Tibial artery (tissue), 4 donors: ENCODE measurements around the gene ARHGEF2.

Experiments
- DNase-seq, 2 donors: peaks; one replicate each; pipeline ENCODE4 v3.0.0-alpha.2; 2019
- H3K27ac ChIP-seq, 2 donors: fragments of 200-600 bp; sonication (generic) in 1 of 2; 1 replicate in 1 of 2; 2 replicates in 1 of 2; pipeline ENCODE4 v1.5.1; 2018 to 2019; ENCODE audit warnings: mild to moderate bottlenecking in 1 of 2
- H3K27me3 ChIP-seq, 2 donors: fragments of 200-600 bp; sonication (generic) in 1 of 2; one replicate each; pipeline versions ENCODE4 v1.5.1 to v1.6.0; 2016 to 2019
- H3K36me3 ChIP-seq, 3 donors: fragments of 200-600 bp; sonication (generic) in 2 of 3; one replicate each; pipeline ENCODE4 v1.5.1; 2016 to 2019; ENCODE audit warnings: mild to moderate bottlenecking in 2 of 3
- H3K4me1 ChIP-seq, 4 donors: fragments of 200-600 bp; sonication (generic) in 2 of 4; 1 replicate in 3 of 4; 2 replicates in 1 of 4; pipeline ENCODE4 v1.5.1; 2016 to 2019
- H3K4me3 ChIP-seq, 2 donors: fragments of 200-600 bp; sonication (generic) in 1 of 2; 1 replicate in 1 of 2; 2 replicates in 1 of 2; pipeline ENCODE4 v1.5.1; 2018 to 2019; ENCODE audit warnings: mild to moderate bottlenecking in 2 of 2
- H3K9me3 ChIP-seq, 3 donors: fragments of 200-600 bp; sonication (generic) in 1 of 3; one replicate each; pipeline ENCODE4 v1.5.1; 2016 to 2019
- CTCF ChIP-seq, 2 experiments: fragments of 200-600 bp in 1 of 2; fragments of 450-650 bp in 1 of 2; IDR thresholded peaks; one replicate each; pipeline ENCODE4 v1.5.1; 2017 to 2019; ENCODE audit warnings: antibody characterized with exemption in 2 of 2, mild to moderate bottlenecking in 1 of 2, moderate library complexity in 1 of 2
- intact Hi-C: fragments of 100-400 bp; cut with DNase I; formaldehyde crosslinking; loops from one replicate; pipeline ENCODE4 v1.15.0; 2023; ENCODE audit warnings: low total_unique reads

Gene ARHGEF2

GRCh38 chr1:155964193-155964592, 14.2 kb downstream of the ARHGEF2 start:
- no peak overlapping the region for H3K4me3 ChIP-seq
- H3K9me3 ChIP-seq = no peaks in the 10 kb centered on the region
- no peak overlapping the region for H3K27ac ChIP-seq
- intact Hi-C loops = no loop called here
- peaks cover 61 to 97% (median 91%) of the 10 kb centered on the region in 3 donors for H3K36me3 ChIP-seq
- TF ChIP-seq CTCF (IDR thresholded peaks at IDR 0.05) = no peak
- DNase-seq = no peak
- no peaks in the 10 kb centered on the region for H3K27me3 ChIP-seq
- peaks cover 0 to 72% (median 47%) of the 10 kb centered on the region in 4 donors for H3K4me1 ChIP-seq

- peaks cover 0 to 57% (median 32%) of the 10 kb centered on the region in 4 donors for H3K4me1 ChIP-seq
- no peak for TF ChIP-seq CTCF (IDR thresholded peaks at IDR 0.05)
Observed at GRCh38 chr1:155962599-155963211, 15.6 kb downstream of the ARHGEF2 start.

GRCh38 chr1:155961937-155962336, 16.4 kb downstream of the ARHGEF2 start:
- Histone ChIP-seq H3K27me3 (no peaks in the 10 kb centered on the region), H3K4me3 (no peak overlapping the region), H3K9me3 (no peaks in the 10 kb centered on the region), H3K4me1 (peaks cover 0 to 49% (median 25%) of the 10 kb centered on the region in 4 donors), H3K27ac (peak overlapping the region; percentile 83 to 91), H3K36me3 (peaks cover 72 to 99% (median 96%) of the 10 kb centered on the region in 3 donors)
- intact Hi-C loops = no loop called here
- DNase-seq = peak; percentile 86 to 97
- peak; percentile 49 to 56 for TF ChIP-seq CTCF (IDR thresholded peaks at IDR 0.05)

More at GRCh38 chr1:155962599-155963211, 15.6 kb downstream of the ARHGEF2 start:
- no peak overlapping the region for H3K4me3 ChIP-seq
- DNase-seq = peak; percentile 67 to 82
- intact Hi-C loops = no loop called here
- H3K27me3 ChIP-seq = no peaks in the 10 kb centered on the region
- H3K36me3 ChIP-seq = peaks cover 68 to 99% (median 96%) of the 10 kb centered on the region in 3 donors
- peak overlapping the region; percentile 83 to 91 for H3K27ac ChIP-seq
- no peaks in the 10 kb centered on the region for H3K9me3 ChIP-seq

GRCh38 chr1:155960081-155960745, 18.1 kb downstream of the ARHGEF2 start:
- Histone ChIP-seq H3K36me3 (peaks cover 72 to 99% (median 96%) of the 10 kb centered on the region in 3 donors), H3K9me3 (no peaks in the 10 kb centered on the region), H3K27ac (peak overlapping the region; percentile 83 to 91), H3K4me3 (no peak overlapping the region), H3K27me3 (no peaks in the 10 kb centered on the region), H3K4me1 (peaks cover 0 to 41% (median 23%) of the 10 kb centered on the region in 4 donors)
- TF ChIP-seq CTCF (IDR thresholded peaks at IDR 0.05) = no peak
- intact Hi-C loops = no loop called here
- no peak for DNase-seq

- H3K27ac ChIP-seq = no peak overlapping the region
- H3K36me3 ChIP-seq = peaks cover 80 to 100% (median 98%) of the 10 kb centered on the region in 3 donors
- DNase-seq = no peak
- no peak for TF ChIP-seq CTCF (IDR thresholded peaks at IDR 0.05)
- peaks cover 0 to 31% (median 16%) of the 10 kb centered on the region in 4 donors for H3K4me1 ChIP-seq
- no peaks in the 10 kb centered on the region for H3K27me3 ChIP-seq
- no peaks in the 10 kb centered on the region for H3K9me3 ChIP-seq
- intact Hi-C loops = no loop called here
- H3K4me3 ChIP-seq = no peak overlapping the region
Observed at GRCh38 chr1:155957411-155957915, 20.9 kb downstream of the ARHGEF2 start.
